HG03139 (cell line): ENCODE measurements around the gene FAM216A.
"Not testable (repeated sequence)": the region's sequence is repeated elsewhere in the genome, so short reads cannot be mapped to it uniquely, and the experiment has no call there.

Experiments used
- ATAC-seq: cut with Tn5 transposase; IDR thresholded peaks from one replicate; pipeline ENCODE4 v1.9.1; 2021; ENCODE audit not compliant: unreplicated experiment

FAM216A gene

GRCh38 chr12:110498984-110499706 lies 30.5 kb downstream of the FAM216A start:
- no peak for ATAC-seq

- ATAC-seq, result peak; percentile 22
These were observed 32.7 kb downstream of the FAM216A start for GRCh38 chr12:110501399-110501751.

- ATAC-seq, result peak; percentile 75
These were observed 33.4 kb downstream of the FAM216A start, which contains the start of the genes RAD9B and VPS29 for GRCh38 chr12:110501752-110502738. Gene RAD9B, plus strand, starts transcription at chr12:110502331. Its CDS starts 7 bp downstream, at chr12:110502338. Gene VPS29, minus strand, starts transcription at chr12:110502111. Its CDS starts 60 bp downstream, at chr12:110502051.

GRCh38 chr12:110503432-110503831 lies 34.8 kb downstream of the FAM216A start:
- ATAC-seq, result no peak

- ATAC-seq, result no peak
These were observed 36.7 kb downstream of the FAM216A start for GRCh38 chr12:110505332-110505731.

DNA sequence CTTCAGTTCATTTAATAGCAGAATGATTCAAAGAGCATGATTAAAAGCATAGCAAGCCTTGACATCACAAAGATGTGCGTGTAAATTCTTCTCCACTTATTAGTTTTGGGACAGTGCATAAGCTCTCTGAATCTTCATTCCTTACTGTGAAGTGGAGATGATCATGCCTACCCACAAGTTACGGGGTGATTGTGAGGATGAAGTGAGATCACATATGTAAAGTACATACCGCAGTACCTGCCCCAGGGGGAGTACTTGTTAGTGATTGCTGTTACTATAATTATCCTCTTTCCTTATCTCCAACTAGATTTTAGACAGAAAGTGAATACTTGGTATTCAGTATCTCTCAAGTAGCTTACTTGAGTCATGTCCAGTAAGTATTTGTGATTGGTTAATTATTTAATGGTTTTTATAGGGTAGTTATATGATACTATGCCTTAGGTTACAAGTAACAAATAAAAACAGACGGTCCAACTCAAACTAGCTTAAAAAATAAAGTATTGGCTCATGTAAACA lies 39.5 kb downstream of the FAM216A start:
- no peak for ATAC-seq

DNA sequence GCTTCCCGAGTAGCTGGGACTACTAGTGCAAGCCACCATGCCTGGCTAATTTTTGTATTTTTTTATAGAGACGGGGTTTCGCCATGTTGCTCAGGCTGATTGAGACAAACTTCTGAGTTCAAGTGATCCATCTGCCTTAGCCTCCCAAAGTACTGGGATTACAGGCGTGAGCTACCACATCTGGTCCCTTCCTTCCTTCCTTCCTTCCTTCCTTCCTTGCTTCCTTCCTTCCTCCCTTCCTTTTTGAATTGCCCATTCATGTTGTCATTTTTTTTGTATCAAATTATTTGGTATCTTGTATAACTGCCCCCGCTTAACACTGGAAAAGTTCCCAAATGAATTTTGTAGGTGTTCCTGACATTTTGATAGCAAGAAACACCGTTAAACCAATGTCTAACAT lies 45.2 kb downstream of the FAM216A start:
- no peak for ATAC-seq

- ATAC-seq, result no peak
These were observed 45.7 kb downstream of the FAM216A start for GRCh38 chr12:110514363-110514762.

DNA sequence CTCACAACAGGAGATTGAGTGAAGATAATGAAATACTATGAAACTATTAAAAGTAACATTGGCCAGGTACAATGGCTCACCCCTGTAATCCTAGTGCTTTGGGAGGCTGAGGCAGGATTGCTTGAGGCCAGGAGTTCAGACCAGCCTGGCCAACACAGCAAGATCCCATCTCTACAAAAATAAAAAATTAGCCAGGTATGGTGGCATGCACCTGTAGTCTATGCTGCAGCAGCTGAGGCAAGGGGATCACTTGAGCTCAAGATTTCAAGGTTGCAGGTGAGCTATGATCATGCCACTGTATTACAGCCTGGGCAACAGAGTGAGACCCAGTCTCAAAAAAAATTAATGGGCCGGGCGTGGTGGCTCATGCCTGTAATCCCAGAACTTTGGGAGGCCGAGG lies 48.4 kb downstream of the FAM216A start:
- no peak for ATAC-seq

- not testable (repeated sequence) for ATAC-seq
These were observed 49.4 kb downstream of the FAM216A start for GRCh38 chr12:110518014-110518413.

GRCh38 chr12:110520876-110521712 lies 52.4 kb downstream of the FAM216A start:
- not testable (repeated sequence) for ATAC-seq

DNA sequence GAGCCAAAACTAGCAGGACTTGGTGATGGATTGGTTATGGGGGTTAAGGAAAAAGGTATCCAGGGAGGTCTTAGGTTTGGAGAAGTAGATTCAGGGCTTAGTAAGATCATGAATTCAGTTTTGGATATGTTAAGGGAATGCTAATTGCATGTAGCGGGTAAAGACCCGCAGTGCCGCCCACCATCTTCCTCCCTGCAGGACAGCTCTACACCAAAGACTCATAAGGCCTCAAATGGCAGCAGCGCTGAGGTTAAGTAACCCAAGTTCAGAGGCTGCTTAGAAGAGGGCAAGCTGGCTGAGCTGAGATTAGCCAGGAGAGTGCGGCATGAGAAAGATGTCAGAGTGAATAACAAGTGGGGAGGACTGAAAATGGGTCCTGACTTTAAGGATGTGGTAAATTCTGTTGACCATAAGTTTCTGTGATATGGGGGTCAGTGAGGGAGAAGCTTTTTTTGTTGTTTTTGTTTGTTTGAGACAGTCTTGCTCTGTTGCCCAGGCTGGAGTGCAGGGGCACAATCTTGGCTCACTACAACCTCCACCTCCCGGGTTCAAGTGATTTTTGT lies 59.7 kb downstream of the FAM216A start:
- no peak for ATAC-seq

DNA sequence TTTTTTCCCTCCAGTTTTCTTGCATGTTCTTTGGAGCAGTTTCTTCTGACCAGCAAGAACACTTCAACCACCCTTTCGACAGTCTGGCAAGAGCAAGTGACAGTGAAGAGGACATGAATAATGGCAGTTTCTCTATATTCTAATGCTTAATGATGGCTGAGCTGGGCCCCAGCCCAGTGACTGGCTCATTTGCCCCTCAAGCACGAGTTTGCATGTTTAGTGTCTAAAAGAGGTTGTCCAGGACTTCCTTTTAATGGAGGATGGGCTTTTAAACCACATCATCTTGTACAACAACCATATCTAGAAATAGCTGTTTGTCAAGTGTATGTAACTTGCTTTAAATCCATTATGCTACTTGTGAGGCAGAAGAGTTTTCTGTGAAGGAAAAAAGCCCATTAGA lies 61.9 kb downstream of the FAM216A start:
- no peak for ATAC-seq

GRCh38 chr12:110531741-110532333 lies 63.2 kb downstream of the FAM216A start:
- ATAC-seq, result peak; percentile 76

GRCh38 chr12:110532644-110533043 lies 64.0 kb downstream of the FAM216A start:
- ATAC-seq, result no peak

DNA sequence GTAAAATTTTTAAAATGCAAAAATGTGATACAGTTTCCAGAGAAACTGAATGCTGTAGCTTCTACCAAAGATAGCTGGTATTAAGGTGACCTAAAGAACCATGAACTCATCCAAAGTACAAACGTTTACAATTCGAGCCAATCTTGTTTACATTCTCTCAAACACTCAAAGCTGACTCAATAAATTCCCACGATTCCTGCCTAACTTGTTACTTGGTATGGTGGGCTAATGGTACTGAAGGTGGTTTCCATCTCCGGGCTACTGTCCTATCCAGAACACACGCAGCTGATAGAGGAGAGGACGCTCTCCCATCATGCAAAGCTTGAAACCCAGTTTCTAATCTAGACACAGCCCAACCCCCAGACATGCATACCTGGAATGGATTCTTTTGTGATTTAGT lies 65.0 kb downstream of the FAM216A start:
- no peak for ATAC-seq

DNA sequence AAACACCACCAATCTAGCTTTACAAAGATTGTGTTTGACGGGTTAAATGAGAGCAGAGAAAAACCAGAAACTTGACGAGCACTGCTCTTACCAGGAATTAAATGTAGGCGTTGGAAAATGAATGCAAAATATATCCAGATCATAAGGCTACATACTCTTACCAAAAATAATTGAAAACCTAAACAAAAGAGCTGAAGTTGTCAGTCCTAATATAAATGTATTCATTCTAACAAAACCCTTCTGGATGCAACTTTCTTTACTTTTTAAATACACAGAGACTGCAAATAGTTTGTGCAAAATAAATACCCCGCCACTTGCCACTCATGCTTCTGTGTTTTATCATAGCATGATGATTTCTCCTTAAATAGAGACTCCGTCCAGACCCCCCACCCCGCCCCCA lies 66.2 kb downstream of the FAM216A start:
- ATAC-seq, result no peak

- no peak for ATAC-seq
These were observed 68.4 kb downstream of the FAM216A start for GRCh38 chr12:110536834-110537604.
